SHP77 treated with DMSO at 0.1 percent for 48 hours (cell line): ENCODE results near the gene WDTC1.
A peak's percentile ranks its signal among the peaks of the same experiment; 100 is the strongest.
"Not testable (repeated sequence)": the region's sequence is repeated elsewhere in the genome, so short reads cannot be mapped to it uniquely, and the experiment has no call there.

Experiments
- DNase-seq: peaks from one replicate; lab custom pipeline; 2025; lab: John Stamatoyannopoulos, UW

The WDTC1 gene

GRCh38 chr1:27253596-27253995 lies 19.2 kb downstream of the WDTC1 start:
- no peak for DNase-seq

- DNase-seq = no peak
Observed at GRCh38 chr1:27255136-27255535, 20.7 kb downstream of the WDTC1 start.

DNA sequence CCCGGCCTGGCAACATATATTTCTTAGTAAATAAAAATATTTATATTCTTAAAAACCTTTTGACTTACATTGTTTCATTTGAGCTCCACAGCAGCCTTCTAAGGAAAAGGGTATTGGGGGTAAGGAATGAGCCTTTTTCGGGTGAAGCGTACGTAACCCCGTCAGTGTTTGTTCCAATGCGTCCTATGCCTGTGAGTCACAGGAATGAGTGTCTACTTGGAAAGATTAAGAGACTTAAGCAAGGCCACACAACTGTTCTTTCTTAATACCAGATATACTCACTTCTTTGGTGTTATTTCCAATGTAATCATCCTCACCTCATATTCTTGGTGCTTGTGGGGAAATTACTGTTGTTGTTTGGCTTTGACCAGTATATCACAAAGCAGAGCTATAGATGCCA lies 22.7 kb downstream of the WDTC1 start:
- no peak for DNase-seq

DNA sequence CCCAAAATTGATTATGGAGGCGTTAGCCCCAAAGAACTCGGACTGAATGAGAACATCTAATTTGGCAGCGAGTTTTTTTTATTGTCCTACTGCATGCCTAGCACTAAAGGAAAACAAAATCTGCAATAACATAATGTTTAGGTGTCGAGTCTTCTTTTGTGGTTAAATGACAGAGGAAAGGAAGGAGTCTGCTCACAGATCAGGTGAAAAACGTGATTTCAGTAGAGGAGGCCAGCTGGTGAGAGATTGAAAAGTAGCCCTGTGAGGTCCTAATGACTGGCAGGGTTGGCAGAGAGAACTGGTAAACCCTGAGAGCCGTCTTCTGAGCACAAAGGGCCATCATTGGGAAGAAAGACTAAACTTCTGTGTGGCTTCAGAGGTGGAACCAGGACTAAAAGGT lies 24.2 kb downstream of the WDTC1 start:
- no peak for DNase-seq

- no peak for DNase-seq
Observed at GRCh38 chr1:27267153-27267552, 32.7 kb downstream of the WDTC1 start.

- no peak for DNase-seq
Observed at GRCh38 chr1:27269276-27269675, 34.8 kb downstream of the WDTC1 start.

- DNase-seq = no peak
Observed at GRCh38 chr1:27274204-27274603, 39.8 kb downstream of the WDTC1 start.

DNA sequence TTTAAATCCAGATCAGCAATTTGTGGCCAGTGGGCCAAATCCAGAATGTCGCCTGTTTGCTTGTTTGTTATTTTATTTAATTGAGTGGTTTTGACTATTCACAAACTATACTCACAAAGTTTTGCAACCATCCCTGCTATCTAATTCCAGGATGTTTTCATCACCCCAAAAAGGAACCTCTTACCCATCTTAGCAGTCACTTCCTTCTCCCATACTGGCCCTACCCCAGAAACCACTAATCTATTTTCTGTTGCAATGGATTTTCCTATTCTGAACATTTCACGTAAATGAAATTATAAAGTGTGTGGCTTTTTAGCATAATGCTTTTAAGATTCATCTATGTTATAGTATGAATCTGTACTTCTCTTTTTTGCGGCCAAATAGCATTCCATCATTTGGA lies 41.3 kb downstream of the WDTC1 start:
- DNase-seq = no peak

DNA sequence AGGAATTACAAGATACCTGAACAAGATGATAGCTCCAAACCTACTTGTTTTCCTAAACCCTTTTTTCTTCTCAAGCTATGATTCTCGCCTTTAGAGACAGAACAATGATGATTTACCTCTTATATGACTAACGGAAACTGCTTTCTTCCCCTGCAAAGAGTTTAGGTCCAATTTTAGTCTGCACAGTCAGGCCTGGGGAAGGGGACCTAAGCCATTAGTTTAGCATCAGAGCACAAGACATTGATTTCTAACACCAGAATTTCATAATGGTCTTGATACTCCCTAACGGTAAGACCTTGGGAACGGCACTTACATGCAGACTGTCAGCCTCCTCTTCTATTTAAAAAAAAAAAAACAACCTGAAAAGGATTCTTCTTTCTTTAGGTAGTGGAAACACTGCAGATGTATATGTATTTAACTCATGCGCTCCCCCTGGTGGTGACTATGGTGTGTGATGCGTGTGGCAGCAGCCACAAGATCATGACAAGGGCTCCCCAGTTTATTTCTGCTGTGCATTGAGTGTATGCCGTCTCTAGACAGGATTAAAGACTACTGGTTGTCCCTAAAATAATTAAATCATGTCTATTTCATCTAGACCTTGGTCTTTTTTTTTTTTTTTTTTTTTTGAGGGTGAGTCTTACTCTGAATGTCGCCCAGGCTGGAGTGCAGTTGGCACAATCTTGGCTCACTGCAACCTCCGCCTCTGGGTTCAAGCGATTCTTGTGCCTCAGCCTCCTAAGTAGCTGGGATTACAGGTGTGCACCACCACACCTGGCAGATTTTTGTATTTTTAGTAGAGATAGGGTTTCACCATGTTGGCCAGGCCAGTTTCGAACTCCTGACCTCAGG lies 50.2 kb downstream of the WDTC1 start:
- DNase-seq = peak; percentile 50

GRCh38 chr1:27285274-27285660 lies 50.8 kb downstream of the WDTC1 start:
- DNase-seq = no peak

- DNase-seq = not testable (repeated sequence)
Observed at GRCh38 chr1:27285821-27286220, 51.4 kb downstream of the WDTC1 start.

DNA sequence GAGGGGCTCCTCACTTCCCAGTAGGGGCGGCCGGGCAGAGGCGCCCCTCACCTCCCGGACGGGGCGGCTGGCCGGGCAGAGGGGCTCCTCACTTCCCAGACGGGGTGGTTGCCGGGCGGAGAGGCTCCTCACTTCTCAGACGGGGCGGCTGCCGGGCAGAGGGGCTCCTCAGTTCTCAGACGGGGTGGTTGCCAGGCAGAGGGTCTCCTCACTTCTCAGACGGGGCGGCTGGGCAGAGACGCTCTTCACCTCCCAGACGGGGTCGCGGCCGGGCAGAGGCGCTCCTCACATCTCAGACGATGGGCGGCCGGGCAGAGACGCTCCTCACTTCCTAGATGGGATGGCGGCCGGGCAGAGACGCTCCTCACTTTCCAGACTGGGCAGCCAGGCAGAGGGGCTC lies 54.7 kb downstream of the WDTC1 start:
- DNase-seq = not testable (repeated sequence)

DNA sequence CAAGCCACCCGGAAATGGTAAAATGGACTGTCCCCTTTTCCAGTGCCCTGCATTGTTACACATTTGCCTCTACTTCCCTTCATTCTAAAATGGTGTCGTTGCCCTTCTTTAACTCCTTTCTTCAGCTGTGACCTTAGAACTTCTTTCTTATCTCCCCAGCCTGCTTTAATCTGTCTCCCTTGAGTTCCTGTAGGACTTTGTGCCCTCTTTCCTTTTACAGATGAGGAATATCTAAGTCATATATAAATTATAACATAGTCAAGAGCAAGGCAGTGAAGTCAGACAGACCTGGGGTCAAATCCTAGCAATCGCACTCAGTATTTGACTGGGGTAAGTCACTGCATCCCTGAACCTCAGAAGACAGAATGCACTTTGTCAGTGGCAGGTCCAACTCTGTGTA lies 56.1 kb downstream of the WDTC1 start:
- DNase-seq = no peak

- DNase-seq = no peak
Observed at GRCh38 chr1:27292106-27292505, 57.7 kb downstream of the WDTC1 start.

- no peak for DNase-seq
Observed at GRCh38 chr1:27293915-27294314, 59.5 kb downstream of the WDTC1 start.

DNA sequence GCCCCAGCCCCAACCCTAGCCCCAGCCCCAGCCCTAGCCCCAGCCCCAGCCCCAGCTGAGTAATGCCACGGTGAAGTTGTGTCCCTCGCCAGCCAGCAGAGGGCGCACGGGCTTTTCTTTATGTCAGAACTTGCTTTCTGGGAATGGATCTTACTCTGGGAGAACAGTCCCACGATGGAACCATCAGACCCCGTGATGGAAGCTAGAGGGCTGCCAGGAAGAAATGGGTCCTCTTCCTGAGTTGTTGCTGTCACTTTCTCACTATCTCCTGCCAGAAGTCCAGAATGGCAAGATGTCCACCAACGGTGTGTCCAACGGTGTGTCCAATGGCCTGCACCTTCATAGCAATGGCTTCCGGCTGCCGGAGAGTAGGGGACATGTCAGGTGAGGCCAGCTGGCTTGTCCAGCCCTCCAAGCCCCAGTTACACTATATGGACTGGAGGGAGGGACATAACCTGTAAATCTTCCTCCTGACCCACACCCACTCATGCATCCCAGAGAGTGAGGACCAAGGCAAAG lies 62.4 kb downstream of the WDTC1 start:
- no peak for DNase-seq

DNA sequence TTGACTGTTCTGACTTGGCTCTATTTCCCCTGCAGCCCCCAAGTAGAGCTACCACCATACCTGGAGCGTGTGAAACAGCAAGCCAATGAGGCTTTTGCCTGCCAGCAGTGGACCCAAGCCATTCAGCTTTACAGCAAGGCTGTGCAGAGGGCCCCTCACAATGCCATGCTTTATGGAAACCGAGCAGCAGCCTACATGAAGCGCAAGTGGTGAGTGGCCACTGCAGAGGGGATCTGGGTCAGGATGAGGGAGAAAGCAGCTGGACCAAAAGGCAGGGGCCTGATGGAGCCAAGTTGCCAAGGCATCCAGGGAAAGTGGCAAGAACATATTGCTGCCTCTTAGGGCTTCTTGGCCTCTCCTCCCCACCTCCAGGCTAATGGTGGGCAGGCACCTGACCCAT lies 63.5 kb downstream of the WDTC1 start:
- no peak for DNase-seq

- no peak for DNase-seq
Observed at GRCh38 chr1:27298632-27299384, 64.4 kb downstream of the WDTC1 start.

GRCh38 chr1:27299385-27300271 lies 65.2 kb downstream of the WDTC1 start:
- DNase-seq = no peak

DNA sequence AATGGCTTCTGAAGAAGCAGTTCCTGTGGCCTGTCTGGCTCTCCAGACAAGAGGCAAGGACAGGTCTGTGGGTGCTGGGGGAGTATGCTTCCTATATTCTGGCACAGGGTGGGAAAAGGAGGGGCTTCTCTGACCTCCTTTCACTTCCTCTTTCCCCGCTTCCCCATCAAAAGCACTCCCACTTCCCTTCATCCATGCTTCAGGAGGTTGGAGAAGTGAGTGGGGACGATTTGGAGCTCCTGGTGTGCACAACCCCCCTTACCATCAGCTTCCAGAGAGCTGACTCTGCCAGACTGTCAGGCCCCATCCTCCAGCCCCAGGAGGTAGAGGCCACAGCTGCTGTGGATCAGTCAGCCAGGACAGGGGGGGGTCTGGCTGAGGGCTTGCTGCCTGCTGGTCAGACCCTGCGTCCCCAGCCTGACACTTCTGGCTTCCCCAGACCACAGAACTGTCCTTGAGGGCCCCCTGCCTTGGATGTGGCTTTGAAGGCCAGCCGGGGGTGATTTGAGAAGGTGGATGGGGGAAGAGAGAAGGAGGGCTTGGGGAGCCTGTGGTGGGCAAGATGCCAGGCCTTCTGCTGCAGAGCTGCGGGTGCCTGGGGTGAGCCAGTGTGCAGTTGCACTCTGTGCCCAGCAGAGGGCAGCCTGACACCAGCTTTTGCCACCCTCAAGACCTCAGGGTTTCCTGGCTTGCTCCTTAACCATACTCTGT lies 66.1 kb downstream of the WDTC1 start:
- peak; percentile 51 for DNase-seq

GRCh38 chr1:27301052-27301422 lies 66.6 kb downstream of the WDTC1 start:
- DNase-seq = no peak
